D721Med (cell line): ENCODE results near the gene FBXO30.
A peak's percentile ranks its signal among the peaks of the same experiment; 100 is the strongest.

Source experiments
- DNase-seq: peaks from one replicate; pipeline ENCODE4 v3.0.0; 2011; ENCODE audit warnings: low spot score; ENCODE audit not compliant: insufficient read length
- FAIRE-seq: peaks from 2 replicates; lab custom pipeline; 2011; peaks lifted over from hg19 to GRCh38; lab: Jason Lieb, UNC
- TF ChIP-seq, protein P1 (sequence below): IDR thresholded peaks from 2 replicates; pipeline ENCODE4 v1.5.1; 2012; ENCODE audit warnings: mild to moderate bottlenecking, control low read depth; ENCODE audit not compliant: insufficient read depth; ENCODE audit errors: missing control alignments

Gene FBXO30

DNA sequence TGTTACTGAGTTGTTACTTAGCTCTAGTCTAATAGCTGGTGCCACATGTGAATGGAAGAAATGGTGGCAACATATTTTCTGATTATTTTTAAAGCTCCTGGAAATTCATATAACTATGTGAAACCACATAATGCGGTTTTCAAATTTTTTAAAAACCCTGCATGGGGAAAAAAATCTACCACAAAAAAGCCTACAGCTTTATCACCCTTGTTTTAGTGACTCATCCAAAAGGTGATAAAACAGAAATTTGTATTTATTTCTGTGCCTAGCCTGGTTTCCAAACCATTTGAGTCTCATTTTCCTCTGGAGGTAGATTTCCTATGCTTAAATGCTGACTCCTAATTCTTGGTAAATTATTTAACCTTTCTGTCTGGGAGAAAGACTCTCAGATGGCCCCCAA lies 5.4 kb upstream of the FBXO30 start:
- TF ChIP-seq, protein P1, sequence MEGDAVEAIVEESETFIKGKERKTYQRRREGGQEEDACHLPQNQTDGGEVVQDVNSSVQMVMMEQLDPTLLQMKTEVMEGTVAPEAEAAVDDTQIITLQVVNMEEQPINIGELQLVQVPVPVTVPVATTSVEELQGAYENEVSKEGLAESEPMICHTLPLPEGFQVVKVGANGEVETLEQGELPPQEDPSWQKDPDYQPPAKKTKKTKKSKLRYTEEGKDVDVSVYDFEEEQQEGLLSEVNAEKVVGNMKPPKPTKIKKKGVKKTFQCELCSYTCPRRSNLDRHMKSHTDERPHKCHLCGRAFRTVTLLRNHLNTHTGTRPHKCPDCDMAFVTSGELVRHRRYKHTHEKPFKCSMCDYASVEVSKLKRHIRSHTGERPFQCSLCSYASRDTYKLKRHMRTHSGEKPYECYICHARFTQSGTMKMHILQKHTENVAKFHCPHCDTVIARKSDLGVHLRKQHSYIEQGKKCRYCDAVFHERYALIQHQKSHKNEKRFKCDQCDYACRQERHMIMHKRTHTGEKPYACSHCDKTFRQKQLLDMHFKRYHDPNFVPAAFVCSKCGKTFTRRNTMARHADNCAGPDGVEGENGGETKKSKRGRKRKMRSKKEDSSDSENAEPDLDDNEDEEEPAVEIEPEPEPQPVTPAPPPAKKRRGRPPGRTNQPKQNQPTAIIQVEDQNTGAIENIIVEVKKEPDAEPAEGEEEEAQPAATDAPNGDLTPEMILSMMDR = no peak
- no peak for FAIRE-seq
- no peak for DNase-seq

DNA sequence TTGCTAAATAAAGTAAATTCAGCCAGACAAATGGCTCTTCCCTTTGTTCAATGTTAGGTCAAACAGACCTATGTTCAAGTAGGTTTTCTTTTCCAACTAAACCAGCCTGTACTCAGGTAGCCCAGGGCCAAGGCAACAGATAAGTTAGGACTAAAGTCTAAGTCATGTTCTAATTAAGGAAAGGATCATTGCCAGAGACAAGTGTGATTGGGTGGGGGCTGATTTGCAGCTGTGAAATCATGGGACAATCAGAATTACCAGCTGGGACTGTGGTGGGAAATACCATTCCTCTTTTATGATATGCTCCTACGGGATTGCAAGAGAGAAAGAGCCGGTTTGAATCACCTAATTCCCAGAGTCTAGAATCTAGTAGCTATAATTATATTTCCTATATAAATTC lies 4.2 kb upstream of the FBXO30 start:
- TF ChIP-seq, protein P1 = no peak
- FAIRE-seq = no peak
- no peak for DNase-seq

DNA sequence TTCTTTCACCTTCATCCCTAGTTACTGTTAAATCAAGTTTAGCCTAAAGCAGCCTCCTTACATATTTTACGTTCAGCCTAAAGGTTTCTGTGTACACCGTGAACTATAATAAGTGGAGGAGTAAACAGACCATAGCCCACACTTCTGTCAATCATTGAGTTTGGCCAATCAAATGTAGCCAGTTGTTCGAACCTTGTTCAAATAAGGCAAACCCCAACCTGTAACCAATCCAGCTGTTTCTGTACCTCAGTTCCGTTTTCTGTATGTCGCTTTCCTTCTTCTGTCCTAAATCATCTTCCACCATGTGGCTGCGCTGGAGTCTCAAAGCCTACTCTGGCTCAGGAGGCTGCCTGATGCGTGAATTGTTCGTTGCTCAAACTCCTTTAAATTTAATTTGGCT lies 1.8 kb upstream of the FBXO30 start:
- FAIRE-seq = no peak
- no peak for DNase-seq
- TF ChIP-seq, protein P1 = no peak

GRCh38 chr6:145815309-145816274 lies 997 bp upstream of the FBXO30 start:
- TF ChIP-seq, protein P1 = no peak
- peak; percentile 18 for DNase-seq
- no peak for FAIRE-seq

DNA sequence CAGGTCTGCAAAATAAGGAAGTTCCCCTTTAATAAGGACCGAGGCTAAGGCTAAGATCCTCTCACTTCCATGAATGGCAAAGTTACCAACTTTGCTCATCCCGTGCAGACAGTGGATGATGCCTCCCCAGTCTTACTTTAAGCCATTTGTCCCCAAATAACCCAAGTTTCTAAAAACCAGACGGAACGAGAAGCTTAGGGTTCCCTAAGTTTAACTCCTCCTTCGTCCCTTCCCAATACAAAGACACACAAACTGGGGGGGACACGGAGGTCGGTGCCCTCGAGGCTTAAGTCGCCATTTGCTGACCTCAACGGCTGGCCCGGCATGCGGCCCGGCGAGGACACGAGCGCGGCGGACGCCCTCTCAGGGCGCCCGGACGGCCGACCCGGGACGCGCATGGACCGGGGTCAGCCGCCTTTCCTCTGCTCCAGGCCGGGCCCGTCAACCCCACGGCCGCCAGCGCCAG lies 527 bp downstream of the FBXO30 start:
- TF ChIP-seq, protein P1 = no peak
- FAIRE-seq = no peak
- no peak for DNase-seq

- FAIRE-seq (no peak), DNase-seq (no peak)
Observed at GRCh38 chr6:145813285-145814034, 1.1 kb downstream of the FBXO30 start.

More at GRCh38 chr6:145813285-145814034, 1.1 kb downstream of the FBXO30 start:
- TF ChIP-seq, protein P1 = no peak
